Body of pancreas (tissue), 4 donors: Measurements from ENCODE around the gene GCNT1. TPM values are rescaled to one million over a fixed set of nuclear protein-coding genes. Genes with fewer than 3 reads are reported as not detected.

Experiments used
- ATAC-seq: fragments of 150-250 bp; one replicate; pipeline ENCODE4 v1.9.1; 2016
- DNase-seq, 4 donors: peaks; one replicate each; pipeline ENCODE4 v3.0.0-alpha.2; 2019
- H3K27ac ChIP-seq, 4 donors: fragments of 200-600 bp; sonication (generic); 1 replicate in 3 of 4; 2 replicates in 1 of 4; pipeline versions ENCODE4 v1.5.1 to v1.6.1; 2016 to 2019; ENCODE audit warnings: mild to moderate bottlenecking in 1 of 4, mixed read lengths in 1 of 4, moderate library complexity in 1 of 4
- H3K27me3 ChIP-seq, 2 donors: fragments of 200-600 bp; sonication (generic); one replicate each; pipeline ENCODE4 v1.6.0; 2016; ENCODE audit warnings: mild to moderate bottlenecking in 1 of 2
- H3K36me3 ChIP-seq, 2 donors: fragments of 200-600 bp; sonication (generic); replicated peaks in 1 of 2; 2 replicates each; pipeline ENCODE4 v1.5.1; 2016; ENCODE audit warnings: low read depth in 2 of 2; ENCODE audit not compliant: insufficient read depth in 1 of 2
- H3K4me1 ChIP-seq: fragments of 200-600 bp; sonication (generic); one replicate; pipeline ENCODE4 v1.6.0; 2016
- H3K4me3 ChIP-seq, 2 donors: fragments of 200-600 bp; sonication (generic); 1 replicate in 1 of 2; 2 replicates in 1 of 2; pipeline ENCODE4 v1.5.1; 2016 to 2019
- H3K9me3 ChIP-seq, 3 donors: fragments of 200-600 bp; sonication (generic); 1 replicate in 2 of 3; 2 replicates in 1 of 3; pipeline ENCODE4 v1.5.1; 2016
- POLR2A ChIP-seq, 3 donors: fragments of 450-650 bp; IDR thresholded peaks; one replicate each; pipeline ENCODE4 v1.6.1; 2016; ENCODE audit warnings: antibody characterized with exemption in 3 of 3, mild to moderate bottlenecking in 2 of 3
- WGBS, 2 donors: methylation state at CpG; one replicate each; pipeline ENCODE4 v1.1.5; 2017; 5-methylcytosine and 5-hydroxymethylcytosine counted together
- intact Hi-C: fragments of 100-400 bp; cut with DNase I; formaldehyde crosslinking; loops from one replicate; pipeline ENCODE4 v1.15.1; 2023
- total RNA-seq, 2 donors: library from RNA; depleted of rRNA; stranded (reverse); fragments of >200 nt; gene quantifications; one replicate each; pipeline ENCODE4 v1.1.0, GENCODE V29; 2016
- TF ChIP-seq, protein P1 (sequence below), 7 experiments: fragments of 450-650 bp in 4 of 7; fragments of 200-600 bp in 3 of 7; sonication (generic) in 3 of 7; IDR thresholded peaks; one replicate each; pipeline ENCODE4 v1.5.1; 2016 to 2019; ENCODE audit warnings: antibody characterized with exemption in 7 of 7

Gene GCNT1
- total RNA-seq, 2 donors from 2014 or later: 7.3 to 34.2 TPM

- intact Hi-C loops: no loop called here
- no peak for ATAC-seq
Observed at GRCh38 chr9:76445976-76446375, 13.0 kb upstream of the GCNT1 start.

GRCh38 chr9:76448501-76448900 lies 10.5 kb upstream of the GCNT1 start:
- no peaks in the 10 kb centered on the region for H3K9me3 ChIP-seq
- H3K4me3 ChIP-seq: no peak overlapping the region
- no peaks in the 10 kb centered on the region for H3K36me3 ChIP-seq
- WGBS, 2 donors: 66 to 84% methylated on average over 2 of the region's 2 CpGs
- DNase-seq (no peak), ATAC-seq (no peak)
- no peaks in the 10 kb centered on the region for H3K27me3 ChIP-seq
- intact Hi-C loops: no loop called here
- no peak overlapping the region for H3K27ac ChIP-seq
- TF ChIP-seq, protein P1, sequence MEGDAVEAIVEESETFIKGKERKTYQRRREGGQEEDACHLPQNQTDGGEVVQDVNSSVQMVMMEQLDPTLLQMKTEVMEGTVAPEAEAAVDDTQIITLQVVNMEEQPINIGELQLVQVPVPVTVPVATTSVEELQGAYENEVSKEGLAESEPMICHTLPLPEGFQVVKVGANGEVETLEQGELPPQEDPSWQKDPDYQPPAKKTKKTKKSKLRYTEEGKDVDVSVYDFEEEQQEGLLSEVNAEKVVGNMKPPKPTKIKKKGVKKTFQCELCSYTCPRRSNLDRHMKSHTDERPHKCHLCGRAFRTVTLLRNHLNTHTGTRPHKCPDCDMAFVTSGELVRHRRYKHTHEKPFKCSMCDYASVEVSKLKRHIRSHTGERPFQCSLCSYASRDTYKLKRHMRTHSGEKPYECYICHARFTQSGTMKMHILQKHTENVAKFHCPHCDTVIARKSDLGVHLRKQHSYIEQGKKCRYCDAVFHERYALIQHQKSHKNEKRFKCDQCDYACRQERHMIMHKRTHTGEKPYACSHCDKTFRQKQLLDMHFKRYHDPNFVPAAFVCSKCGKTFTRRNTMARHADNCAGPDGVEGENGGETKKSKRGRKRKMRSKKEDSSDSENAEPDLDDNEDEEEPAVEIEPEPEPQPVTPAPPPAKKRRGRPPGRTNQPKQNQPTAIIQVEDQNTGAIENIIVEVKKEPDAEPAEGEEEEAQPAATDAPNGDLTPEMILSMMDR (IDR thresholded peaks at IDR 0.05): no peak
- no peak for TF ChIP-seq POLR2A (IDR thresholded peaks at IDR 0.05)
- peaks cover 6% of the 10 kb centered on the region for H3K4me1 ChIP-seq

More at GRCh38 chr9:76445976-76446375, 13.0 kb upstream of the GCNT1 start:
- peaks cover 6% of the 10 kb centered on the region for H3K4me1 ChIP-seq
- no peak overlapping the region for H3K4me3 ChIP-seq
- TF ChIP-seq, protein P1 (IDR thresholded peaks at IDR 0.05): no peak
- no peak for TF ChIP-seq POLR2A (IDR thresholded peaks at IDR 0.05)
- no peaks in the 10 kb centered on the region for H3K9me3 ChIP-seq
- H3K36me3 ChIP-seq: no peaks in the 10 kb centered on the region
- no peak overlapping the region for H3K27ac ChIP-seq
- DNase-seq: no peak
- H3K27me3 ChIP-seq: no peaks in the 10 kb centered on the region

- intact Hi-C loops: loop anchor here (5.0 kb wide), 1 partner anchor 256 kb away; no protein-coding TSS in a partner anchor
- no peak overlapping the region for H3K27ac ChIP-seq
- H3K4me3 ChIP-seq: no peak overlapping the region
- no peak for DNase-seq
- H3K4me1 ChIP-seq: peaks cover 13% of the 10 kb centered on the region
- no peak for TF ChIP-seq POLR2A (IDR thresholded peaks at IDR 0.05)
- TF ChIP-seq, protein P1 (IDR thresholded peaks at IDR 0.05): no peak
- H3K9me3 ChIP-seq: no peaks in the 10 kb centered on the region
- WGBS, 2 donors: 82 to 88% methylated on average over 1 of the region's 1 CpG
- H3K36me3 ChIP-seq: no peaks in the 10 kb centered on the region
- H3K27me3 ChIP-seq: no peaks in the 10 kb centered on the region
- ATAC-seq: no peak
Observed at GRCh38 chr9:76451234-76451633, 7.7 kb upstream of the GCNT1 start.

DNA sequence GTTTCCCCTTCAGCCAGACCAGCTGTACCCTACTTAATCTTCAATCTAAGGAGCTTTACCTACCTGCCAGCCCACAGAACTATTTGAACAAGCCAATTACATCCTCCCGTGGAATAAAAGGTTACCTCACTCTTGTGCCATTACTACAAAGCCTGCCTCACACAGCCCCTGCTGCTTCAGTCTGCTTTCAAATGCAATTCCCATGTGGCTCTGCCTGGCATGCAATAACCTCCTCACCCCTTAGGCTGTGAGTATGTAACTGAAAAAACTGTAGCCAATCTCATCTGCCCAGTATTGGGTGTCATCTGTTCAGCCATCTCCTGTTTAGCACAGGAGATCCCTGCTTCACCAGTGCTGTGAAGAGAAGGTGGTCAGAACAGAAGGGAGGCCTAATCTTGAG lies 6.1 kb upstream of the GCNT1 start:
- TF ChIP-seq POLR2A (IDR thresholded peaks at IDR 0.05): no peak
- TF ChIP-seq, protein P1 (IDR thresholded peaks at IDR 0.05): no peak
- intact Hi-C loops: loop anchor here (5.0 kb wide), 1 partner anchor 254 kb away; no protein-coding TSS in a partner anchor
- Histone ChIP-seq H3K27me3 (no peaks in the 10 kb centered on the region), H3K4me3 (no peak overlapping the region), H3K27ac (no peak overlapping the region), H3K4me1 (peaks cover 14% of the 10 kb centered on the region), H3K9me3 (no peaks in the 10 kb centered on the region), H3K36me3 (no peaks in the 10 kb centered on the region)
- no peak for DNase-seq
- ATAC-seq: no peak
- WGBS, 2 donors: 75 to 82% methylated on average over 1 of the region's 1 CpG

GRCh38 chr9:76453785-76454184 lies 5.2 kb upstream of the GCNT1 start:
- Histone ChIP-seq H3K4me1 (peaks cover 19% of the 10 kb centered on the region), H3K9me3 (no peaks in the 10 kb centered on the region), H3K36me3 (no peaks in the 10 kb centered on the region), H3K27me3 (no peaks in the 10 kb centered on the region), H3K27ac (no peak overlapping the region), H3K4me3 (no peak overlapping the region)
- ATAC-seq: no peak
- no peak for TF ChIP-seq POLR2A (IDR thresholded peaks at IDR 0.05)
- TF ChIP-seq, protein P1 (IDR thresholded peaks at IDR 0.05): no peak
- 77 to 81% methylated on average over 4 of the region's 4 CpGs for WGBS, 2 donors
- no peak for DNase-seq
- intact Hi-C loops: loop anchor here (5.0 kb wide), 1 partner anchor 254 kb away; no protein-coding TSS in a partner anchor
